IMR-90 (cell line): ENCODE data around the gene GPR171. TPM values are rescaled to one million over a fixed set of nuclear protein-coding genes. Genes with fewer than 3 reads are reported as not detected.

Experiments
- ATAC-seq: fragments of 200-7000 bp; cut with Tn5 transposase; 2 replicates; pipeline ENCODE4 v1.9.1; 2020; ENCODE audit warnings: low read depth, mild to moderate bottlenecking, moderate library complexity
- BruUV-seq: library from RNA; stranded (reverse); fragments of 400-500 nt; replicated peaks from 2 replicates; lab custom pipeline; 2021; lab: Mats Ljungman, UMichigan
- CTCF ChIA-PET: fragments of 300-600 bp; formaldehyde crosslinking; extraction: SDS; loops from one replicate; lab custom pipeline; 2021; ENCODE audit warnings: antibody characterized with exemption; lab: Yijun Ruan, JAX
- POLR2A ChIA-PET: fragments of 300-600 bp; sonication (Branson Sonifier 250); formaldehyde crosslinking; loops from one replicate; lab custom pipeline; 2022; ENCODE audit warnings: antibody characterized with exemption; ENCODE audit not compliant: unreplicated experiment; lab: Charles Lee
- DNase-seq: peaks from one replicate; pipeline ENCODE4 v3.0.0; 2013
- H2AFZ ChIP-seq: replicated peaks from 2 replicates; pipeline ENCODE3; 2013; ENCODE audit warnings: low read length, mild to moderate bottlenecking; ENCODE audit not compliant: poor library complexity
- H2AK5ac ChIP-seq: 2 replicates; pipeline ENCODE4 v1.6.1; 2013; ENCODE audit warnings: low read depth, low read length, inconsistent platforms
- H2AK9ac ChIP-seq: replicated peaks from 2 replicates; pipeline ENCODE3; 2013; ENCODE audit warnings: mild to moderate bottlenecking, low read depth, low read length, moderate library complexity; ENCODE audit not compliant: poor library complexity
- H2BK120ac ChIP-seq: 2 replicates; pipeline ENCODE4 v1.6.1; 2013; ENCODE audit warnings: low read depth, low read length, inconsistent platforms
- H2BK15ac ChIP-seq: 3 replicates; pipeline ENCODE4 v1.6.1; 2013; ENCODE audit warnings: low read depth, low read length, inconsistent platforms
- H2BK20ac ChIP-seq: 2 replicates; pipeline ENCODE4 v1.6.1; 2013; ENCODE audit warnings: low read depth, mild to moderate bottlenecking, inconsistent platforms, low read length, moderate library complexity
- H2BK5ac ChIP-seq: 2 replicates; pipeline ENCODE4 v1.6.1; 2013; ENCODE audit warnings: mild to moderate bottlenecking, low read depth, low read length, inconsistent platforms; ENCODE audit not compliant: poor library complexity, severe bottlenecking
- H3K14ac ChIP-seq: replicated peaks from 2 replicates; pipeline ENCODE4 v1.6.1; 2013; ENCODE audit warnings: low read depth, low read length, inconsistent platforms
- H3K18ac ChIP-seq: 2 replicates; pipeline ENCODE4 v1.6.1; 2013; ENCODE audit warnings: low read depth, low read length, control low read depth
- H3K23ac ChIP-seq: 2 replicates; pipeline ENCODE4 v1.6.1; 2013; ENCODE audit warnings: low read depth, low read length, inconsistent platforms
- H3K27ac ChIP-seq: 2 replicates; pipeline ENCODE4 v1.5.1; 2013; ENCODE audit warnings: mild to moderate bottlenecking, control low read depth, low read length; ENCODE audit not compliant: insufficient read depth
- H3K27me3 ChIP-seq: 2 replicates; pipeline ENCODE4 v1.6.1; 2013; ENCODE audit warnings: low read length; ENCODE audit not compliant: control insufficient read depth, insufficient read depth
- H3K36me3 ChIP-seq: 2 replicates; pipeline ENCODE4 v1.6.1; 2013; ENCODE audit warnings: low read length, mixed read lengths; ENCODE audit not compliant: control insufficient read depth, insufficient read depth
- H3K4ac ChIP-seq: 2 replicates; pipeline ENCODE4 v1.6.1; 2013; ENCODE audit warnings: low read depth, low read length, inconsistent platforms
- H3K4me1 ChIP-seq: 2 replicates; pipeline ENCODE4 v1.6.1; 2013; ENCODE audit warnings: low read length, mixed read lengths; ENCODE audit not compliant: control insufficient read depth, insufficient read depth
- H3K4me2 ChIP-seq: 2 replicates; pipeline ENCODE4 v1.6.1; 2013; ENCODE audit warnings: low read depth, mild to moderate bottlenecking, control low read depth, low read length, moderate library complexity
- H3K4me3 ChIP-seq: 2 replicates; pipeline ENCODE4 v1.5.1; 2013; ENCODE audit warnings: low read depth, mild to moderate bottlenecking, control low read depth, low read length, moderate library complexity; ENCODE audit not compliant: insufficient read depth
- H3K56ac ChIP-seq: 2 replicates; pipeline ENCODE4 v1.6.1; 2013; ENCODE audit warnings: low read length, inconsistent platforms; ENCODE audit not compliant: insufficient read depth; ENCODE audit errors: extremely low read depth
- H3K79me1 ChIP-seq, 2 experiments: 2 replicates each; pipeline ENCODE4 v1.6.1; 2013; ENCODE audit warnings: low read length in 2 of 2, inconsistent platforms in 1 of 2, low read depth in 1 of 2
- H3K9ac ChIP-seq: 2 replicates; pipeline ENCODE4 v1.6.1; 2013; ENCODE audit warnings: low read depth, low read length, control low read depth
- H3K9me1 ChIP-seq: 2 replicates; pipeline ENCODE4 v1.6.1; 2013; ENCODE audit warnings: low read length, inconsistent platforms; ENCODE audit not compliant: insufficient read depth
- H3K9me3 ChIP-seq: 2 replicates; pipeline ENCODE4 v1.6.1; 2013; ENCODE audit warnings: low read length; ENCODE audit not compliant: control insufficient read depth, insufficient read depth
- H4K20me1 ChIP-seq: 2 replicates; pipeline ENCODE4 v1.6.1; 2013; ENCODE audit warnings: low read length, inconsistent platforms; ENCODE audit not compliant: insufficient read depth
- H4K5ac ChIP-seq: 2 replicates; pipeline ENCODE4 v1.6.1; 2013; ENCODE audit warnings: mild to moderate bottlenecking, low read depth, low read length, control low read depth
- H4K8ac ChIP-seq, 2 experiments: 2 replicates each; pipeline ENCODE4 v1.6.1; 2013; ENCODE audit warnings: low read depth in 2 of 2, low read length in 2 of 2, control low read depth in 1 of 2, inconsistent platforms in 1 of 2
- H4K91ac ChIP-seq: 2 replicates; pipeline ENCODE4 v1.6.1; 2013; ENCODE audit warnings: low read depth, low read length, inconsistent platforms; ENCODE audit not compliant: insufficient read depth
- BHLHE40 ChIP-seq: fragments of 150-350 bp; IDR thresholded peaks from 2 replicates; pipeline ENCODE4 v1.6.1; 2016; ENCODE audit warnings: mild to moderate bottlenecking, low read depth, low read length
- CEBPB ChIP-seq: IDR thresholded peaks from 2 replicates; pipeline ENCODE4 v1.6.1; 2012; ENCODE audit warnings: low read depth, low read length, improper control_type of control experiment
- FOS ChIP-seq: fragments of 150-350 bp; IDR thresholded peaks from 2 replicates; pipeline ENCODE4 v1.6.1; 2016; ENCODE audit warnings: low read depth, low read length
- MAZ ChIP-seq: IDR thresholded peaks from 2 replicates; pipeline ENCODE4 v1.6.1; 2012; ENCODE audit warnings: low read depth, mild to moderate bottlenecking, low read length, improper control_type of control experiment, moderate library complexity, borderline replicate concordance
- POLR2A ChIP-seq: IDR thresholded peaks from 2 replicates; pipeline ENCODE4 v1.6.1; 2012; ENCODE audit warnings: mild to moderate bottlenecking, low read depth, low read length
- RAD21 ChIP-seq: IDR thresholded peaks from 2 replicates; pipeline ENCODE4 v1.6.1; 2012; ENCODE audit warnings: low read length, improper control_type of control experiment
- RCOR1 ChIP-seq: IDR thresholded peaks from 2 replicates; pipeline ENCODE4 v1.6.1; 2012; ENCODE audit warnings: mild to moderate bottlenecking, low read length, improper control_type of control experiment; ENCODE audit not compliant: insufficient replicate concordance
- WGBS, 2 experiments: methylation state at CpG; one replicate each; pipeline versions ENCODE4 v1.1.5 to v1.1.7; 2013; ENCODE audit warnings: missing lambda C conversion rate in 2 of 2; ENCODE audit not compliant: insufficient read length in 1 of 2; ENCODE audit errors: extremely low coverage in 2 of 2; 5-methylcytosine and 5-hydroxymethylcytosine counted together
- dilution Hi-C: fragments of 300-500 bp; cut with HindIII; formaldehyde crosslinking; loops from one replicate; pipeline ENCODE4 v1.14.3; 2018; ENCODE audit warnings: low sequenced_read_pairs; ENCODE audit not compliant: unreplicated experiment
- in situ Hi-C: fragments of 300-500 bp; cut with MboI; formaldehyde crosslinking; loops from 3 replicates; pipeline ENCODE4 v1.14.3; 2019; ENCODE audit warnings: low sequenced_read_pairs, inconsistent platforms, mixed read lengths
- intact Hi-C: fragments of 100-400 bp; cut with micrococcal nuclease; formaldehyde crosslinking; loops from 2 replicates; pipeline ENCODE4 v1.10.0; 2022
- polyA plus RNA-seq, 3 experiments: library from polyadenylated mRNA; depleted of rRNA; stranded (reverse); fragments of >200 nt; gene quantifications; 2 replicates each; pipeline ENCODE4 v1.2.3, GENCODE V29; 2012; ENCODE audit warnings: low replicate concordance in 1 of 3
- total RNA-seq: library from RNA; depleted of rRNA; stranded (reverse); fragments of >200 nt; gene quantifications from 2 replicates; pipeline ENCODE4 v1.2.3, GENCODE V29; 2012

Gene GPR171
- total and polyA plus RNA-seq, 2 of the 4 experiments (the other 2 are of a cell fraction): not detected

- in situ Hi-C loops: loop anchor here (5.0 to 10.0 kb wide), 3 partner anchors 51 to 209 kb away; partner anchors contain the start of gene P2RY14
- Histone ChIP-seq H3K23ac (peak overlapping the region; percentile 60; the same call in 1 of the 2 replicates), H4K5ac (peak overlapping the region; percentile 74; the same call in 1 of the 2 replicates), H3K27ac (no peak overlapping the region), H2BK120ac (peak overlapping the region; percentile 54; the same call in 1 of the 2 replicates), H3K18ac (peak overlapping the region; percentile 91), H4K91ac (peak overlapping the region; percentile 67), H3K36me3 (no peaks in the 10 kb centered on the region), H3K4me2 (0 out of 2 replicates have a peak overlapping the region, but pooled peaks have one; percentile 4), H3K4me1 (peaks cover 21% of the 10 kb centered on the region), H3K27me3 (no peaks in the 10 kb centered on the region), H3K14ac (0 out of 2 replicates have a peak overlapping the region, but pooled peaks have one; percentile 38), H4K8ac (peak overlapping the region in 1 of 2 experiments; percentile 16; a peak in 1 of 4 replicates), H3K9me3 (peaks cover 3% of the 10 kb centered on the region), H3K4ac (peak overlapping the region; percentile 69), H2AK5ac (peak overlapping the region; percentile 91; the same call in 1 of the 2 replicates), H3K9me1 (peaks cover 7% of the 10 kb centered on the region; the same call in 1 of the 2 replicates), H3K4me3 (no peak overlapping the region), H2BK5ac (peak overlapping the region; percentile 32), H2AK9ac (no peak overlapping the region), H3K79me1 (no peaks in the 10 kb centered on the region), H2AFZ (no peak overlapping the region), H3K9ac (no peak overlapping the region), H4K20me1 (no peaks in the 10 kb centered on the region), H3K56ac (no peak overlapping the region), H2BK15ac (peak overlapping the region; percentile 59; the same call in 1 of the 3 replicates), H2BK20ac (peak overlapping the region; percentile 73)
- POLR2A ChIA-PET: no interaction called here
- dilution Hi-C loops: no loop called here
- BruUV-seq: no TSS peak
- ATAC-seq: no peak; the same call in 1 of the 2 replicates
- peak; percentile 92 for DNase-seq
- intact Hi-C loops: loop anchor here (5.0 kb wide), 2 partner anchors 211 to 691 kb away; no protein-coding TSS in a partner anchor
- WGBS, 2 experiments: 71% methylated on average over 1 of the region's 4 CpGs; no CpG with 5 or more reads in 1 of the 2 experiments
- TF ChIP-seq BHLHE40 (peak; percentile 56), RAD21 (no peak), POLR2A (no peak), MAZ (peak; percentile 90), CEBPB (peak; percentile 97), FOS (peak; percentile 54), RCOR1 (no peak)
- CTCF ChIA-PET: interaction anchor here (1.0 to 1.2 kb wide), 3 partner anchors 9 to 59 kb away, joined by 3 read pairs; no protein-coding TSS in a partner anchor
Measured at GRCh38 chr3:151226088-151226563, 23.1 kb upstream of the GPR171 start.
